ENCODE results near the gene SPATA4. TPM values are rescaled to one million over a fixed set of nuclear protein-coding genes. Genes with fewer than 3 reads are reported as not detected.
"Not testable (repeated sequence)": the region's sequence is repeated elsewhere in the genome, so short reads cannot be mapped to it uniquely, and the experiment has no call there.

Gene SPATA4
- total and polyA plus RNA-seq, 2 donors (not counting 3 experiments of a cell fraction or from before 2014, with no cell fraction given): not detected

DNA sequence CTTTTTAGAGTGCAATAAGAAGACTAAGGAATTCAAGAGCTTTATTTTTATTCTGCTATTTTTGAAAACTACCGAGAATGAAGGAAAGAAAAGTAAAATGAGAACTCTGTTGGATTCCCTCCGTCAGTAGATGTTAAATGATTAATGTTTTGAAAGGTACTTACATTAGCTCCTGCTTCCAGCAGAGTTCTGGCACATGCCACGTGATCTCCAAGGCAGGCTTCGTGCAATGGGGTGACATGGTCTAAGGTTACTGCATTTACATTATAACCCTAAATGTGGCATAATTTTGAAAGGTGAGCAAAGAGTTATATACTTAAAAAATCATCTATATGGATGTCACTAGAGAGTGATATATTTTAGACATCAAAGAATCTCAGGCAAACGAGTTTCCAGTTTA is 26.8 kb upstream of the SPATA4 start:
- TF ChIP-seq POLR2A (IDR thresholded peaks at IDR 0.05; ENCODE audit: low read depth, low read length) (no peak), MYC (IDR thresholded peaks at IDR 0.05; ENCODE audit: low read depth, low read length) (no peak), CTCF (IDR thresholded peaks at IDR 0.05; ENCODE audit: extremely low read depth in 1 of 2, insufficient read depth in 1 of 2, low read depth in 1 of 2, low read length in 2 of 2) (no peak), MAX (IDR thresholded peaks at IDR 0.05; ENCODE audit: insufficient read depth, insufficient read length) (no peak), JUN (IDR thresholded peaks at IDR 0.05; ENCODE audit: borderline replicate concordance, insufficient read depth, insufficient read length, low read depth) (no peak)
- no TSS peak for BruUV-seq (replicated peaks)

DNA sequence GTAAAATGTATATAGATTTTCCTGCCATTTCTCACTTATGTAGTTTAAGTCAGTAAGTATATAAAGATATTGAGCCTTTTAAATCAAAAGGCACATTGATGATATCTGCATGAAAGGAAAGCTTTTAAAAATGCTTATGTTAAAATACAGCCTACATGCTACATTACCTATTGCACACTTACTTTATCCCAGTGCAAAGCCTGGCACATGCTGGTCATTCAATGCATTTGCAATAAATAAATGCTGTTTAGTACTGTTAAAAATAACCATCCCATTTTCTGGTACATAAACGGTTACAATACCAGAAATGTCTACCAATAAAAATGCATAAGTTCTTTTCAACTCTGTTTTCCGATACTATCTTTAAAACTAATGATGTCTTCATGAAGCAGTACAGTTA is 22.1 kb upstream of the SPATA4 start:
- H3K4me1 ChIP-seq (ENCODE audit: control insufficient read depth, extremely low read depth, insufficient read depth, low read length): no peaks in the 10 kb centered on the region
- H3K79me2 ChIP-seq (ENCODE audit: control insufficient read depth, insufficient read depth, low read length): no peaks in the 10 kb centered on the region
- no peak overlapping the region for H3K9ac ChIP-seq (replicated peaks; ENCODE audit: extremely low read depth, insufficient read depth, low read length)
- no peak overlapping the region for H3K4me3 ChIP-seq (replicated peaks in 1 of 3; ENCODE audit: insufficient read depth in 1 of 3, low read depth in 1 of 3, low read length in 3 of 3)
- H3K9me1 ChIP-seq (replicated peaks; ENCODE audit: control insufficient read depth, extremely low read depth, insufficient read depth, low read length): no peaks in the 10 kb centered on the region
- ChIA-PET POLR2A (no interaction called here), CTCF (interaction anchor here (1.0 to 1.6 kb wide), 2 partner anchors 12 to 67 kb away, joined by 3 to 4 read pairs; no protein-coding TSS in a partner anchor)
- no peaks in the 10 kb centered on the region for H4K20me1 ChIP-seq (replicated peaks; ENCODE audit: control insufficient read depth, extremely low read depth, insufficient read depth, low read length)
- no peak overlapping the region for H3K27ac ChIP-seq (ENCODE audit: insufficient read depth, low read depth, low read length)
- intact Hi-C loops (cut with micrococcal nuclease) (no loop called here), dilution Hi-C loops (cut with MboI; ENCODE audit: extremely low pct_ligation_motif_present, low sequenced_read_pairs) (no loop called here)
- no peak overlapping the region for H3K4me2 ChIP-seq (ENCODE audit: insufficient read depth, low read length)
- H3K27me3 ChIP-seq (ENCODE audit: control insufficient read depth in 2 of 2, insufficient read depth in 2 of 2, low read length in 2 of 2): no peaks in the 10 kb centered on the region
- FAIRE-seq (no peak), DNase-seq (ENCODE audit: low read depth, low spot score) (no peak)
- TF ChIP-seq FOS (IDR thresholded peaks at IDR 0.05; ENCODE audit: borderline replicate concordance, insufficient read depth, low read length) (no peak), MYC (IDR thresholded peaks at IDR 0.05; ENCODE audit: low read depth, low read length) (no peak)
- H3K36me3 ChIP-seq (ENCODE audit: control insufficient read depth in 2 of 2, extremely low read depth in 1 of 2, insufficient read depth in 2 of 2, low read length in 2 of 2): no peaks in the 10 kb centered on the region
- no peak overlapping the region for H2AFZ ChIP-seq (ENCODE audit: low read depth, low read length)
- H3K9me3 ChIP-seq (replicated peaks; ENCODE audit: control insufficient read depth, insufficient read depth, low read length): no peaks in the 10 kb centered on the region
- no TSS peak for BruUV-seq (replicated peaks)

More for the DNA sequence above, 26.8 kb upstream of the SPATA4 start:
- Histone ChIP-seq H3K79me2 (ENCODE audit: control insufficient read depth, insufficient read depth, low read length) (no peaks in the 10 kb centered on the region), H3K4me2 (ENCODE audit: insufficient read depth, low read length) (no peak overlapping the region), H4K20me1 (replicated peaks; ENCODE audit: control insufficient read depth, extremely low read depth, insufficient read depth, low read length) (no peaks in the 10 kb centered on the region), H3K4me1 (ENCODE audit: control insufficient read depth, extremely low read depth, insufficient read depth, low read length) (no peaks in the 10 kb centered on the region), H3K9me3 (replicated peaks; ENCODE audit: control insufficient read depth, insufficient read depth, low read length) (no peaks in the 10 kb centered on the region), H3K9ac (replicated peaks; ENCODE audit: extremely low read depth, insufficient read depth, low read length) (no peak overlapping the region), H3K4me3 (replicated peaks in 1 of 3; ENCODE audit: insufficient read depth in 1 of 3, low read depth in 1 of 3, low read length in 3 of 3) (no peak overlapping the region), H3K27ac (ENCODE audit: insufficient read depth, low read depth, low read length) (no peak overlapping the region), H3K9me1 (replicated peaks; ENCODE audit: control insufficient read depth, extremely low read depth, insufficient read depth, low read length) (no peaks in the 10 kb centered on the region), H3K36me3 (ENCODE audit: control insufficient read depth in 2 of 2, extremely low read depth in 1 of 2, insufficient read depth in 2 of 2, low read length in 2 of 2) (no peaks in the 10 kb centered on the region), H2AFZ (ENCODE audit: low read depth, low read length) (no peak overlapping the region), H3K27me3 (ENCODE audit: control insufficient read depth in 2 of 2, insufficient read depth in 2 of 2, low read length in 2 of 2) (no peaks in the 10 kb centered on the region)
- no peak for FAIRE-seq
- dilution Hi-C loops (cut with MboI; ENCODE audit: extremely low pct_ligation_motif_present, low sequenced_read_pairs): no loop called here
- DNase-seq (ENCODE audit: low read depth, low spot score): no peak
- ChIA-PET CTCF (no interaction called here), POLR2A (no interaction called here)
- intact Hi-C loops (cut with micrococcal nuclease): no loop called here

GRCh38 chr4:176212351-176212750 is 17.0 kb upstream of the SPATA4 start:
- H3K9ac ChIP-seq (replicated peaks; ENCODE audit: extremely low read depth, insufficient read depth, low read length); CTCF ChIA-PET; intact Hi-C loops (cut with micrococcal nuclease); POLR2A ChIA-PET; H3K36me3 ChIP-seq (ENCODE audit: control insufficient read depth in 2 of 2, extremely low read depth in 1 of 2, insufficient read depth in 2 of 2, low read length in 2 of 2); DNase-seq (ENCODE audit: low read depth, low spot score); H3K27me3 ChIP-seq (ENCODE audit: control insufficient read depth in 2 of 2, insufficient read depth in 2 of 2, low read length in 2 of 2); H3K4me3 ChIP-seq (replicated peaks in 1 of 3; ENCODE audit: insufficient read depth in 1 of 3, low read depth in 1 of 3, low read length in 3 of 3); H3K9me3 ChIP-seq (replicated peaks; ENCODE audit: control insufficient read depth, insufficient read depth, low read length); dilution Hi-C loops (cut with MboI; ENCODE audit: extremely low pct_ligation_motif_present, low sequenced_read_pairs); BruUV-seq (replicated peaks); H3K4me1 ChIP-seq (ENCODE audit: control insufficient read depth, extremely low read depth, insufficient read depth, low read length); H3K27ac ChIP-seq (ENCODE audit: insufficient read depth, low read depth, low read length); H4K20me1 ChIP-seq (replicated peaks; ENCODE audit: control insufficient read depth, extremely low read depth, insufficient read depth, low read length); H3K79me2 ChIP-seq (ENCODE audit: control insufficient read depth, insufficient read depth, low read length); H3K4me2 ChIP-seq (ENCODE audit: insufficient read depth, low read length); H3K9me1 ChIP-seq (replicated peaks; ENCODE audit: control insufficient read depth, extremely low read depth, insufficient read depth, low read length); H2AFZ ChIP-seq (ENCODE audit: low read depth, low read length); FAIRE-seq: not testable (repeated sequence)

All from endothelial cell of umbilical vein (primary cell).